H9 (cell line): ENCODE results near the gene LDLRAD4. TPM values are rescaled to one million over a fixed set of nuclear protein-coding genes. Genes with fewer than 3 reads are reported as not detected.

Experiments
- DNase-seq: peaks from one replicate; pipeline ENCODE4 v3.0.0-alpha.2; 2017
- H2AFZ ChIP-seq: one replicate; pipeline ENCODE4 v1.6.1; 2013; ENCODE audit warnings: mild to moderate bottlenecking, low read length, control low read depth, moderate library complexity
- H2AK5ac ChIP-seq: 2 replicates; pipeline ENCODE4 v1.6.1; 2013; ENCODE audit warnings: low read length, control low read depth, mixed read lengths; ENCODE audit not compliant: insufficient read length
- H2BK120ac ChIP-seq: one replicate; pipeline ENCODE4 v1.6.1; 2013; ENCODE audit warnings: low read depth, mild to moderate bottlenecking, low read length, control low read depth, inconsistent platforms; ENCODE audit not compliant: poor library complexity, severe bottlenecking
- H2BK12ac ChIP-seq: 2 replicates; pipeline ENCODE4 v1.6.1; 2013; ENCODE audit warnings: low read length, control low read depth, mixed read lengths, low read depth; ENCODE audit not compliant: insufficient read length
- H2BK15ac ChIP-seq: 2 replicates; pipeline ENCODE4 v1.6.1; 2013; ENCODE audit warnings: low read depth, low read length, control low read depth
- H2BK20ac ChIP-seq: one replicate; pipeline ENCODE4 v1.6.1; 2013; ENCODE audit warnings: low read depth, mild to moderate bottlenecking, low read length, control low read depth, inconsistent platforms; ENCODE audit not compliant: poor library complexity, severe bottlenecking
- H2BK5ac ChIP-seq: 2 replicates; pipeline ENCODE4 v1.6.1; 2013; ENCODE audit warnings: low read length, control low read depth, mixed read lengths; ENCODE audit not compliant: insufficient read length
- H3K14ac ChIP-seq: 2 replicates; pipeline ENCODE4 v1.6.1; 2013; ENCODE audit warnings: low read length, control low read depth; ENCODE audit not compliant: insufficient read depth
- H3K18ac ChIP-seq: 2 replicates; pipeline ENCODE4 v1.6.1; 2013; ENCODE audit warnings: low read depth, mild to moderate bottlenecking, mixed read lengths, low read length, control low read depth; ENCODE audit not compliant: insufficient read length
- H3K23ac ChIP-seq: 2 replicates; pipeline ENCODE4 v1.6.1; 2013; ENCODE audit warnings: low read length, control low read depth, mixed read lengths, low read depth; ENCODE audit not compliant: insufficient read length
- H3K23me2 ChIP-seq: 2 replicates; pipeline ENCODE4 v1.6.1; 2013; ENCODE audit warnings: low read depth, mild to moderate bottlenecking, mixed read lengths, low read length, control low read depth; ENCODE audit not compliant: insufficient read length, poor library complexity, severe bottlenecking
- H3K27ac ChIP-seq: 2 replicates; pipeline ENCODE4 v1.5.1; 2013; ENCODE audit warnings: low read length, control low read depth, mixed read lengths, low read depth; ENCODE audit not compliant: insufficient read length
- H3K27me3 ChIP-seq: 2 replicates; pipeline ENCODE4 v1.6.1; 2013; ENCODE audit warnings: low read length, control low read depth, inconsistent platforms; ENCODE audit not compliant: insufficient read depth
- H3K4ac ChIP-seq: 2 replicates; pipeline ENCODE4 v1.6.1; 2013; ENCODE audit warnings: low read depth, mild to moderate bottlenecking, control low read depth, inconsistent platforms, low read length, moderate library complexity
- H3K4me1 ChIP-seq: 2 replicates; pipeline ENCODE4 v1.6.1; 2013; ENCODE audit warnings: low read length, control low read depth, inconsistent platforms; ENCODE audit not compliant: insufficient read depth
- H3K4me2 ChIP-seq: 2 replicates; pipeline ENCODE4 v1.6.1; 2013; ENCODE audit warnings: low read length, control low read depth, mixed read lengths; ENCODE audit not compliant: insufficient read length, insufficient read depth
- H3K56ac ChIP-seq: 2 replicates; pipeline ENCODE4 v1.6.1; 2013; ENCODE audit warnings: low read depth, mild to moderate bottlenecking, mixed read lengths, low read length, control low read depth; ENCODE audit not compliant: insufficient read length
- H3K79me1 ChIP-seq: 2 replicates; pipeline ENCODE4 v1.6.1; 2013; ENCODE audit warnings: low read depth, mild to moderate bottlenecking, moderate library complexity, low read length, control low read depth, inconsistent platforms; ENCODE audit not compliant: insufficient read depth, poor library complexity, severe bottlenecking
- H3K79me2 ChIP-seq: 2 replicates; pipeline ENCODE4 v1.6.1; 2013; ENCODE audit warnings: low read length, control low read depth, inconsistent platforms; ENCODE audit not compliant: insufficient read depth
- H3K9ac ChIP-seq: 2 replicates; pipeline ENCODE4 v1.6.1; 2013; ENCODE audit warnings: low read length, control low read depth, mixed read lengths; ENCODE audit not compliant: insufficient read length; ENCODE audit errors: extremely low read depth
- H3K9me3 ChIP-seq: one replicate; pipeline ENCODE4 v1.6.1; 2013; ENCODE audit warnings: low read depth, low read length, inconsistent platforms; ENCODE audit not compliant: control insufficient read depth
- H3T11ph ChIP-seq: one replicate; pipeline ENCODE4 v1.6.1; 2013; ENCODE audit warnings: mild to moderate bottlenecking, low read length, control low read depth, inconsistent platforms
- H4K20me1 ChIP-seq: one replicate; pipeline ENCODE4 v1.6.1; 2013; ENCODE audit not compliant: control insufficient read depth, insufficient read length, insufficient read depth
- H4K5ac ChIP-seq: 2 replicates; pipeline ENCODE4 v1.6.1; 2013; ENCODE audit warnings: low read depth, mild to moderate bottlenecking, mixed read lengths, low read length, control low read depth; ENCODE audit not compliant: insufficient read length
- H4K8ac ChIP-seq: replicated peaks from 2 replicates; pipeline ENCODE4 v1.6.1; 2013; ENCODE audit warnings: low read length, control low read depth, mixed read lengths, low read depth; ENCODE audit not compliant: insufficient read length
- H4K91ac ChIP-seq: 2 replicates; pipeline ENCODE4 v1.6.1; 2013; ENCODE audit warnings: low read depth, mild to moderate bottlenecking, moderate library complexity, mixed read lengths, low read length, control low read depth; ENCODE audit not compliant: insufficient read length
- H3K27ac Mint-ChIP-seq, 3 experiments: 2 replicates in 2 of 3; 3 replicates in 1 of 3; pipeline ENCODE4 v1.8.0; 2020 to 2021; ENCODE audit warnings: mixed read lengths in 3 of 3, mild to moderate bottlenecking in 1 of 3, moderate library complexity in 1 of 3
- H3K27me3 Mint-ChIP-seq: 2 replicates; pipeline ENCODE4 v1.8.0; 2021; ENCODE audit warnings: low read depth, mild to moderate bottlenecking, moderate library complexity, mixed read lengths
- H3K36me3 Mint-ChIP-seq, 3 experiments: 2 replicates in 2 of 3; 3 replicates in 1 of 3; pipeline ENCODE4 v1.8.0; 2020 to 2021; ENCODE audit warnings: low read depth in 3 of 3, mixed read lengths in 3 of 3; ENCODE audit not compliant: insufficient read depth in 1 of 3
- H3K4me1 Mint-ChIP-seq, 2 experiments: 2 replicates each; pipeline ENCODE4 v1.8.0; 2020; ENCODE audit warnings: mixed read lengths in 2 of 2
- H3K4me3 Mint-ChIP-seq, 2 experiments: 2 replicates in 1 of 2; 3 replicates in 1 of 2; pipeline ENCODE4 v1.8.0; 2020 to 2021; ENCODE audit warnings: mild to moderate bottlenecking in 2 of 2, mixed read lengths in 2 of 2, moderate library complexity in 1 of 2
- H3K9me3 Mint-ChIP-seq, 2 experiments: 2 replicates in 1 of 2; 3 replicates in 1 of 2; pipeline ENCODE4 v1.8.0; 2020; ENCODE audit warnings: mild to moderate bottlenecking in 2 of 2, mixed read lengths in 2 of 2, moderate library complexity in 1 of 2
- WGBS: extraction: QIAGEN DNeasy Blood & Tissue Kit; methylation state at CpG from one replicate; pipeline ENCODE4 v1.1.7; 2013; ENCODE audit warnings: missing lambda C conversion rate, low lambda C conversion rate, mixed read lengths; ENCODE audit not compliant: insufficient read length; ENCODE audit errors: extremely low coverage; 5-methylcytosine and 5-hydroxymethylcytosine counted together
- total RNA-seq: library from RNA; stranded (reverse); gene quantifications from 2 replicates; pipeline ENCODE4 v1.2.1, GENCODE V29; 2021
- TF ChIP-seq, protein P1 (sequence below): fragments of 200-600 bp; sonication (generic); conservative IDR thresholded peaks from 3 replicates; pipeline ENCODE4 v1.8.0; 2021; ENCODE audit warnings: antibody characterized with exemption, mild to moderate bottlenecking

Gene LDLRAD4
- total RNA-seq, 1 experiment from 2014 or later = 3.9 TPM

DNA sequence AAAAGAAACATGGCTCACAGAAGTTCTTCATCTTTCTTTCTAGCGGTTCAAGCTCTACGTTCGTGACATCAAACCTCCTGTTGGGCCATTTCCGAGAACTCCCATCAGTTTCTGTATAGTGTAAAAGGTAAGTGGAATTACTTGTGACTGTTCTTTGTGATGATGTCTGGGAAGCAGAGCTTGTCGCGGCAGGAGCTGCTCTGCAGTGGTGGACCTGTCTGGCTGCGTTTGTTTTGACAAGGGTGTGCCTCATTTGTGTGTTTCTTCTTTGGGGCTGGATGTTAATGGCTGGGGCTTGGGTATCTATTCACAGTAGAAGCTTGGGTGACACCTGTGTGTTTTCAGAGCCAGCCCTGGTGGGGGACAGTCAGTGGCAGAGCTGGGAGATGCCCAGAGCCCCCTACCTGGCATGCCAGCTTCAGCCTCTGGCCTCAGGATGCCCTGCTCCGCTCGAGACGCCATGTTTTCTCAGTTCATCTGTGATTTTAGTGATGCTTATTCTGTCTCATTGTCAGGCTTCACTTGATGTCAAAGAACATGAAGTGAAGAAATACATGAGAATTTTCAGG is 59.6 kb downstream of the LDLRAD4 start:
- Histone ChIP-seq H3K79me2 (no peaks in the 10 kb centered on the region), H3K56ac (no peak overlapping the region), H2BK20ac (no peak overlapping the region), H3K23ac (no peak overlapping the region), H3K79me1 (no peaks in the 10 kb centered on the region), H3K4me2 (no peak overlapping the region), H3K9me3 (no peaks in the 10 kb centered on the region), H4K5ac (no peak overlapping the region), H3T11ph (no peak overlapping the region), H3K4ac (no peak overlapping the region), H3K14ac (no peak overlapping the region), H3K9ac (no peak overlapping the region), H2BK120ac (no peak overlapping the region), H4K8ac (no peak overlapping the region), H3K4me1 (no peaks in the 10 kb centered on the region), H2BK15ac (no peak overlapping the region), H3K18ac (no peak overlapping the region), H4K91ac (no peak overlapping the region), H2AFZ (no peak overlapping the region), H4K20me1 (no peaks in the 10 kb centered on the region), H3K27me3 (no peaks in the 10 kb centered on the region), H2BK12ac (no peak overlapping the region), H3K23me2 (no peaks in the 10 kb centered on the region), H3K27ac (no peak overlapping the region), H2BK5ac (no peak overlapping the region), H2AK5ac (no peak overlapping the region)
- Mint-ChIP-seq H3K9me3 (peaks cover 0 to 2% of the 10 kb centered on the region in 2 experiments; a peak in 2 of 5 replicates), H3K27ac (no peak overlapping the region), H3K36me3 (peaks cover 2 to 4% (median 2%) of the 10 kb centered on the region in 3 experiments; a peak in 3 of 7 replicates), H3K4me1 (peaks cover 19 to 25% of the 10 kb centered on the region in 2 experiments), H3K4me3 (no peak overlapping the region), H3K27me3 (peaks cover 16% of the 10 kb centered on the region)
- TF ChIP-seq, protein P1, sequence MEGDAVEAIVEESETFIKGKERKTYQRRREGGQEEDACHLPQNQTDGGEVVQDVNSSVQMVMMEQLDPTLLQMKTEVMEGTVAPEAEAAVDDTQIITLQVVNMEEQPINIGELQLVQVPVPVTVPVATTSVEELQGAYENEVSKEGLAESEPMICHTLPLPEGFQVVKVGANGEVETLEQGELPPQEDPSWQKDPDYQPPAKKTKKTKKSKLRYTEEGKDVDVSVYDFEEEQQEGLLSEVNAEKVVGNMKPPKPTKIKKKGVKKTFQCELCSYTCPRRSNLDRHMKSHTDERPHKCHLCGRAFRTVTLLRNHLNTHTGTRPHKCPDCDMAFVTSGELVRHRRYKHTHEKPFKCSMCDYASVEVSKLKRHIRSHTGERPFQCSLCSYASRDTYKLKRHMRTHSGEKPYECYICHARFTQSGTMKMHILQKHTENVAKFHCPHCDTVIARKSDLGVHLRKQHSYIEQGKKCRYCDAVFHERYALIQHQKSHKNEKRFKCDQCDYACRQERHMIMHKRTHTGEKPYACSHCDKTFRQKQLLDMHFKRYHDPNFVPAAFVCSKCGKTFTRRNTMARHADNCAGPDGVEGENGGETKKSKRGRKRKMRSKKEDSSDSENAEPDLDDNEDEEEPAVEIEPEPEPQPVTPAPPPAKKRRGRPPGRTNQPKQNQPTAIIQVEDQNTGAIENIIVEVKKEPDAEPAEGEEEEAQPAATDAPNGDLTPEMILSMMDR = no peak
- no peak for DNase-seq
- no CpG with 5 or more reads among the region's 10 CpGs for WGBS
